Astrocyte (in vitro differentiated cells and primary cell): ENCODE measurements around the gene NME3. TPM values are rescaled to one million over a fixed set of nuclear protein-coding genes. Genes with fewer than 3 reads are reported as not detected.

Source experiments
- DNase-seq: peaks from one replicate; pipeline ENCODE4 v3.0.0-alpha.2; 2010; ENCODE audit warnings: low read depth
- FAIRE-seq: peaks from 2 replicates; lab custom pipeline; 2011; peaks lifted over from hg19 to GRCh38; lab: Jason Lieb, UNC
- H2AFZ ChIP-seq: 2 replicates; pipeline ENCODE4 v1.6.0; 2012; ENCODE audit warnings: low read depth, low read length, inconsistent platforms
- H3K27ac ChIP-seq: 2 replicates; pipeline ENCODE4 v1.5.1; 2011; ENCODE audit warnings: low read depth, low read length, inconsistent platforms
- H3K27me3 ChIP-seq: 2 replicates; pipeline ENCODE4 v1.6.0; 2011; ENCODE audit warnings: low read length, inconsistent platforms; ENCODE audit not compliant: insufficient read depth
- H3K36me3 ChIP-seq: 2 replicates; pipeline ENCODE4 v1.5.1; 2011; ENCODE audit warnings: low read length, inconsistent platforms; ENCODE audit not compliant: insufficient read depth
- H3K4me1 ChIP-seq: 2 replicates; pipeline ENCODE4 v1.5.1; 2011; ENCODE audit warnings: low read length, inconsistent platforms; ENCODE audit not compliant: insufficient read depth
- H3K4me2 ChIP-seq: 2 replicates; pipeline ENCODE4 v1.6.0; 2012; ENCODE audit warnings: low read length, inconsistent platforms
- H3K4me3 ChIP-seq: 2 replicates; pipeline ENCODE4 v1.5.1; 2011; ENCODE audit warnings: low read depth, mild to moderate bottlenecking, low read length, inconsistent platforms; ENCODE audit not compliant: insufficient read depth
- H3K79me2 ChIP-seq: 2 replicates; pipeline ENCODE4 v1.6.0; 2012; ENCODE audit warnings: mild to moderate bottlenecking, low read length, inconsistent platforms; ENCODE audit not compliant: insufficient read depth
- H3K9ac ChIP-seq: 2 replicates; pipeline ENCODE4 v1.6.0; 2012; ENCODE audit warnings: mild to moderate bottlenecking, low read length, inconsistent platforms
- H3K9me3 ChIP-seq: 2 replicates; pipeline ENCODE4 v1.5.1; 2012; ENCODE audit warnings: low read depth, mild to moderate bottlenecking, low read length, inconsistent platforms; ENCODE audit not compliant: insufficient read depth
- H4K20me1 ChIP-seq: 2 replicates; pipeline ENCODE4 v1.6.0; 2012; ENCODE audit warnings: low read length, inconsistent platforms; ENCODE audit not compliant: insufficient read depth
- H3K27ac Mint-ChIP-seq: one replicate; pipeline ENCODE4 v1.8.0; 2021; ENCODE audit warnings: mild to moderate bottlenecking, mixed read lengths; ENCODE audit not compliant: unreplicated experiment
- H3K27me3 Mint-ChIP-seq: one replicate; pipeline ENCODE4 v1.8.0; 2021; ENCODE audit warnings: low read depth, mixed read lengths; ENCODE audit not compliant: unreplicated experiment
- H3K36me3 Mint-ChIP-seq: one replicate; pipeline ENCODE4 v1.8.0; 2021; ENCODE audit warnings: low read depth, mixed read lengths; ENCODE audit not compliant: unreplicated experiment
- H3K4me1 Mint-ChIP-seq: one replicate; pipeline ENCODE4 v1.8.0; 2021; ENCODE audit warnings: low read depth, mixed read lengths; ENCODE audit not compliant: unreplicated experiment
- H3K4me3 Mint-ChIP-seq: one replicate; pipeline ENCODE4 v1.8.0; 2021; ENCODE audit warnings: mild to moderate bottlenecking, moderate library complexity, mixed read lengths; ENCODE audit not compliant: unreplicated experiment
- H3K9me3 Mint-ChIP-seq: one replicate; pipeline ENCODE4 v1.8.0; 2021; ENCODE audit warnings: mild to moderate bottlenecking, mixed read lengths; ENCODE audit not compliant: unreplicated experiment
- EZH2 ChIP-seq: IDR thresholded peaks from 2 replicates; pipeline ENCODE4 v1.6.1; 2012; ENCODE audit warnings: mild to moderate bottlenecking, low read length, inconsistent platforms; ENCODE audit not compliant: insufficient read depth
- total RNA-seq: library from RNA; stranded (reverse); gene quantifications from 2 replicates; pipeline ENCODE4 v1.2.1, GENCODE V29; 2021
- TF ChIP-seq, protein P1 (sequence below): IDR thresholded peaks from 2 replicates; pipeline ENCODE4 v1.5.1; 2011; ENCODE audit warnings: low read depth, mild to moderate bottlenecking, inconsistent platforms, low read length, moderate library complexity; ENCODE audit not compliant: insufficient read depth

Gene NME3
- total RNA-seq, 1 donor from 2014 or later = 36.3 TPM

DNA sequence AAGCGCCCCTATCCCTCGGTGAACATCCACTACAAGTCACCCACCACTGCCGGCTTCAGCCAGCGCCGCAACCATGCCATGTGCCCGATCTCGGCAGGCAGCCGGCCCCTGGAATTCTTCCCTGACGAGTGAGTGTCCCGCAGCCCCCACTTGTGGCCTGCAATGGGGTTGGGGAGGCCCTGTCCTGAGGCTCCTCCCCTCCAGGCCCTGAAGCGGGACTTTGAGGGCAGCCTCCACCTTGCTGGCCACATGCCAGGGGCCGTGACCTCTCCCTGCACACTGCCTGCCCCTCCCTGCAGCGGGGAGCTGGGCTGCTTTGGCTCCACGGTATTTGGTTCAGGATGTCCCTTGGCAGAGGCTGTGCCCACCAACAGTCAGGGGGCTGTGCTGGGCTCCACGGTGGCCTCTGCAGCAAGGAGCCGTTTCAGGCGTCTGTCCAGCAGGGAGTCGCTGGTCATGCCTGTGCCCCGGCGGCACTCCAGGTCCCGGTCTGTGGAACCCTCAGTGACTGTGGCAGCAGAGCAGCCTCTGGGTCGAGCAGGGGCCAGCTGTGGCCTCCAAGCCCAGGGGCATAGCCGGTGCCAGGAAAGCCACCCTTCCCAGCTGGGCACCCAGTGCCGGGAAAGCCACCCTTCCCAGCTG is 8.3 kb downstream of the NME3 start:
- no peak for DNase-seq
- H3K36me3 Mint-ChIP-seq = peaks cover 6% of the 10 kb centered on the region
- H3K4me3 ChIP-seq = no peak overlapping the region
- H3K27ac Mint-ChIP-seq = no peak overlapping the region
- H4K20me1 ChIP-seq = peaks cover 17% of the 10 kb centered on the region
- no peaks in the 10 kb centered on the region for H3K4me1 Mint-ChIP-seq
- H3K27me3 Mint-ChIP-seq = no peaks in the 10 kb centered on the region
- no peak overlapping the region for H3K27ac ChIP-seq
- no peaks in the 10 kb centered on the region for H3K9me3 Mint-ChIP-seq
- no peaks in the 10 kb centered on the region for H3K79me2 ChIP-seq
- no peak for TF ChIP-seq EZH2
- TF ChIP-seq, protein P1, sequence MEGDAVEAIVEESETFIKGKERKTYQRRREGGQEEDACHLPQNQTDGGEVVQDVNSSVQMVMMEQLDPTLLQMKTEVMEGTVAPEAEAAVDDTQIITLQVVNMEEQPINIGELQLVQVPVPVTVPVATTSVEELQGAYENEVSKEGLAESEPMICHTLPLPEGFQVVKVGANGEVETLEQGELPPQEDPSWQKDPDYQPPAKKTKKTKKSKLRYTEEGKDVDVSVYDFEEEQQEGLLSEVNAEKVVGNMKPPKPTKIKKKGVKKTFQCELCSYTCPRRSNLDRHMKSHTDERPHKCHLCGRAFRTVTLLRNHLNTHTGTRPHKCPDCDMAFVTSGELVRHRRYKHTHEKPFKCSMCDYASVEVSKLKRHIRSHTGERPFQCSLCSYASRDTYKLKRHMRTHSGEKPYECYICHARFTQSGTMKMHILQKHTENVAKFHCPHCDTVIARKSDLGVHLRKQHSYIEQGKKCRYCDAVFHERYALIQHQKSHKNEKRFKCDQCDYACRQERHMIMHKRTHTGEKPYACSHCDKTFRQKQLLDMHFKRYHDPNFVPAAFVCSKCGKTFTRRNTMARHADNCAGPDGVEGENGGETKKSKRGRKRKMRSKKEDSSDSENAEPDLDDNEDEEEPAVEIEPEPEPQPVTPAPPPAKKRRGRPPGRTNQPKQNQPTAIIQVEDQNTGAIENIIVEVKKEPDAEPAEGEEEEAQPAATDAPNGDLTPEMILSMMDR = no peak
- no peak overlapping the region for H3K4me3 Mint-ChIP-seq
- no peak overlapping the region for H2AFZ ChIP-seq
- H3K9ac ChIP-seq = no peak overlapping the region
- FAIRE-seq = no peak
- no peaks in the 10 kb centered on the region for H3K27me3 ChIP-seq
- H3K4me1 ChIP-seq = no peaks in the 10 kb centered on the region
- H3K4me2 ChIP-seq = no peak overlapping the region
- H3K9me3 ChIP-seq = no peaks in the 10 kb centered on the region
- peaks cover 2% of the 10 kb centered on the region for H3K36me3 ChIP-seq

DNA sequence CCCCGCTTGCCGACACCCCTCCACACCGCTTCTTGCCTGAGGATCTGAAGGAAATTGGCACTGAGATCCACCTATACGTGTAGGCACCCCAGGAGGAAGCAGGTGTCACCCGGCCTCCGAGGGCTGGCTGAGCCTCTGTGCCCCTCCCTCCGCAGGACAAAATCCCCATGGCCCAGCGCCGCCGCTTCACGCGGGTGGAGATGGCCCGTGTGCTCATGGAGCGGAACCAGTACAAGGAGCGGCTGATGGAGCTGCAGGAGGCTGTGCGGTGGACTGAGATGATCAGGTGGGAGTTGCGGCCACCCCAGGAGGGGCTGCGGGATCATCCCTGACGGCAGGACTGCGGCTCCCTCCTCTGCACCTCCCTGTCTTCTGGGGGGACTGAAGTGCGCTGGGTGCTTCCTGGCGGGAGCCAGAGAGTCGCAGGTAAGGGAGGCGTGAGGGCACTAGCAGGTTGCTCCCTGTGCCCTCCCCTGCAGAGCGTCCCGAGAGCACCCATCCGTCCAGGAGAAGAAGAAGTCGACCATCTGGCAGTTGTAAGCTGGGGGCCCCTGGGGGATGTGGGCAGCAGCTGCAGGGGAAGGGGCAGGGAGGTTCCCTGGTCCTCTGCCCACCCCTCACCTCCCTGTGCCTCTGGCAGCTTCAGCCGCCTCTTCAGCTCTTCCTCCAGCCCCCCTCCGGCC is 9.0 kb downstream of the NME3 start:
- Histone ChIP-seq H4K20me1 (peaks cover 12% of the 10 kb centered on the region), H3K9me3 (no peaks in the 10 kb centered on the region), H3K4me3 (no peak overlapping the region), H3K79me2 (no peaks in the 10 kb centered on the region), H3K27me3 (no peaks in the 10 kb centered on the region), H3K27ac (no peak overlapping the region), H3K4me1 (no peaks in the 10 kb centered on the region), H3K9ac (no peak overlapping the region), H2AFZ (no peak overlapping the region), H3K4me2 (no peak overlapping the region), H3K36me3 (peaks cover 2% of the 10 kb centered on the region)
- Mint-ChIP-seq H3K9me3 (no peaks in the 10 kb centered on the region), H3K4me1 (no peaks in the 10 kb centered on the region), H3K27me3 (no peaks in the 10 kb centered on the region), H3K36me3 (peaks cover 6% of the 10 kb centered on the region), H3K4me3 (no peak overlapping the region), H3K27ac (no peak overlapping the region)
- no peak for TF ChIP-seq EZH2
- TF ChIP-seq, protein P1 = no peak
- DNase-seq = no peak
- no peak for FAIRE-seq

DNA sequence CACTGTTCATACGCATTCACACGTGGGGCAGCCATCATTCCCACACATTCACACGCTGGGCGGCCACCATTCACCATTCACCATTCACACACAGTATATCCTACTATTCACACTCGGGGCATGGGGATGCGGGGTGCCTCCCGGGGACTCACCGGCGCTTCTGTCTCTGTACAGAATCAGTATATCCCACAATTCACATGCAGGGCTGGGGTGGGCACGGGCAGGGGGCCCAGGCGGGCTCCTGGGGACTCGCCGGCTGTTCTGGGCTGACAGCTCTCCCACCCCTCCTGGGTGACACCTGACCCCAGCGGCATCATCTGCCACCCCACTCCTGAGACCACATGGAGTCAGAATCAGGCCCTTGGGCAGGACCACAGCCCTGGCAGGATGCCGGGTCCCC is 9.6 kb downstream of the NME3 start:
- Histone ChIP-seq H3K4me3 (no peak overlapping the region), H4K20me1 (peaks cover 12% of the 10 kb centered on the region), H3K27me3 (no peaks in the 10 kb centered on the region), H3K9me3 (no peaks in the 10 kb centered on the region), H2AFZ (no peak overlapping the region), H3K4me2 (no peak overlapping the region), H3K9ac (no peak overlapping the region), H3K79me2 (no peaks in the 10 kb centered on the region), H3K36me3 (peaks cover 2% of the 10 kb centered on the region), H3K4me1 (no peaks in the 10 kb centered on the region), H3K27ac (no peak overlapping the region)
- no peak overlapping the region for H3K27ac Mint-ChIP-seq
- H3K9me3 Mint-ChIP-seq = no peaks in the 10 kb centered on the region
- TF ChIP-seq, protein P1 = no peak
- TF ChIP-seq EZH2 = no peak
- no peak overlapping the region for H3K4me3 Mint-ChIP-seq
- no peaks in the 10 kb centered on the region for H3K4me1 Mint-ChIP-seq
- H3K27me3 Mint-ChIP-seq = no peaks in the 10 kb centered on the region
- peaks cover 7% of the 10 kb centered on the region for H3K36me3 Mint-ChIP-seq
- DNase-seq (no peak), FAIRE-seq (no peak)
